Tracheal epithelial cell (primary cell): ENCODE measurements around the gene EZR. TPM values are rescaled to one million over a fixed set of nuclear protein-coding genes. Genes with fewer than 3 reads are reported as not detected.

ENCODE experiments used
- total RNA-seq: library from RNA; depleted of rRNA; stranded (reverse); fragments of >200 nt; gene quantifications from 2 replicates; pipeline ENCODE4 v1.2.1, GENCODE V29; 2014

The EZR gene
- total RNA-seq = 193 and 451 TPM in 2 replicates

GRCh38 chr6:158819213-158819976, at the start of gene EZR:
EZR (minus strand) TSS chr6:158819368; CDS start chr6:158818093, 1,275 bp downstream.

Other genes starting within 250 kb of the EZR start
- gene DYNLT1, start 174.6 kb downstream of the EZR start, total RNA-seq = 40.5 and 77.4 TPM in 2 replicates
- 0.85 and 6.5 TPM in 2 replicates for gene SYTL3, start 169.3 kb downstream of the EZR start, total RNA-seq
- 6.5 and 10.0 TPM in 2 replicates for gene RSPH3, start 180.8 kb upstream of the EZR start, total RNA-seq
- under 0.01 TPM in 1 of 2 replicates, not detected in the other for gene TAGAP, start 225.6 kb upstream of the EZR start, total RNA-seq